Mesendoderm (in vitro differentiated cells): ENCODE results near the gene PRKN.

Source experiments
- DNase-seq: peaks from one replicate; pipeline ENCODE4 v3.0.0; 2013
- H2AK5ac ChIP-seq: 2 replicates; pipeline ENCODE4 v1.6.1; 2013; ENCODE audit warnings: low read length, inconsistent platforms
- H2BK120ac ChIP-seq: 2 replicates; pipeline ENCODE4 v1.6.1; 2013; ENCODE audit warnings: low read depth, mild to moderate bottlenecking, low read length, moderate library complexity, mixed read lengths
- H2BK15ac ChIP-seq: replicated peaks from 2 replicates; pipeline ENCODE4 v1.6.1; 2013; ENCODE audit warnings: low read depth, mild to moderate bottlenecking, moderate library complexity
- H2BK5ac ChIP-seq: 2 replicates; pipeline ENCODE4 v1.6.1; 2013; ENCODE audit warnings: low read length, inconsistent platforms
- H3K18ac ChIP-seq: 2 replicates; pipeline ENCODE4 v1.6.1; 2013; ENCODE audit warnings: mild to moderate bottlenecking, low read length, mixed read lengths
- H3K23ac ChIP-seq: one replicate; pipeline ENCODE4 v1.6.1; 2013; ENCODE audit warnings: low read length
- H3K27ac ChIP-seq: 2 replicates; pipeline ENCODE4 v1.5.1; 2013; ENCODE audit warnings: low read depth, mild to moderate bottlenecking, inconsistent platforms, low read length, moderate library complexity
- H3K27me3 ChIP-seq: 2 replicates; pipeline ENCODE4 v1.6.1; 2013; ENCODE audit warnings: low read length, control low read depth, mild to moderate bottlenecking, inconsistent platforms; ENCODE audit not compliant: insufficient read depth, poor library complexity
- H3K36me3 ChIP-seq: 2 replicates; pipeline ENCODE4 v1.6.1; 2013; ENCODE audit warnings: low read length, inconsistent platforms; ENCODE audit not compliant: control insufficient read depth, insufficient read depth
- H3K4ac ChIP-seq: one replicate; pipeline ENCODE4 v1.6.1; 2013; ENCODE audit warnings: low read depth, mild to moderate bottlenecking, low read length, moderate library complexity
- H3K4me1 ChIP-seq: 2 replicates; pipeline ENCODE4 v1.6.1; 2013; ENCODE audit warnings: low read depth, low read length, inconsistent platforms; ENCODE audit not compliant: control insufficient read depth
- H3K4me2 ChIP-seq: 2 replicates; pipeline ENCODE4 v1.6.1; 2013; ENCODE audit warnings: low read length
- H3K4me3 ChIP-seq: 2 replicates; pipeline ENCODE4 v1.5.1; 2013; ENCODE audit warnings: mild to moderate bottlenecking, low read length
- H3K56ac ChIP-seq: one replicate; pipeline ENCODE4 v1.6.1; 2013; ENCODE audit warnings: low read length
- H3K79me1 ChIP-seq: 2 replicates; pipeline ENCODE4 v1.6.1; 2013; ENCODE audit warnings: low read length, inconsistent platforms
- H3K79me2 ChIP-seq: 2 replicates; pipeline ENCODE4 v1.6.1; 2013; ENCODE audit warnings: mild to moderate bottlenecking, low read length; ENCODE audit not compliant: control insufficient read depth, insufficient read depth
- H3K9ac ChIP-seq: 2 replicates; pipeline ENCODE4 v1.6.1; 2013; ENCODE audit warnings: low read length, inconsistent platforms
- H4K5ac ChIP-seq: one replicate; pipeline ENCODE4 v1.6.1; 2013; ENCODE audit warnings: low read length
- H4K8ac ChIP-seq: one replicate; pipeline ENCODE4 v1.6.1; 2013; ENCODE audit warnings: low read depth, mild to moderate bottlenecking, control low read depth, low read length, moderate library complexity
- WGBS: extraction: QIAGEN DNeasy Blood & Tissue Kit; methylation state at CpG from one replicate; pipeline ENCODE4 v1.1.7; 2013; ENCODE audit warnings: low lambda C conversion rate, missing lambda C conversion rate; ENCODE audit not compliant: insufficient coverage; ENCODE audit errors: extremely low coverage; 5-methylcytosine and 5-hydroxymethylcytosine counted together

PRKN gene

GRCh38 chr6:161745594-161746141 is 981.9 kb downstream of the PRKN start:
- H2AK5ac ChIP-seq, result no peak overlapping the region
- H2BK120ac ChIP-seq, result no peak overlapping the region
- H3K4me1 ChIP-seq, result no peaks in the 10 kb centered on the region
- no peaks in the 10 kb centered on the region for H3K79me2 ChIP-seq
- no peak overlapping the region for H3K23ac ChIP-seq
- no peak overlapping the region for H3K4ac ChIP-seq
- H3K36me3 ChIP-seq, result no peaks in the 10 kb centered on the region
- H4K8ac ChIP-seq, result no peak overlapping the region
- no peak overlapping the region for H2BK15ac ChIP-seq
- H3K27me3 ChIP-seq, result no peaks in the 10 kb centered on the region
- WGBS, result no CpG with 5 or more reads among the region's 5 CpGs
- no peaks in the 10 kb centered on the region for H3K79me1 ChIP-seq
- H3K18ac ChIP-seq, result no peak overlapping the region
- H3K27ac ChIP-seq, result no peak overlapping the region
- DNase-seq, result no peak
- no peak overlapping the region for H3K4me3 ChIP-seq
- no peak overlapping the region for H2BK5ac ChIP-seq
- no peak overlapping the region for H3K4me2 ChIP-seq
- no peak overlapping the region for H4K5ac ChIP-seq
- H3K56ac ChIP-seq, result no peak overlapping the region
- H3K9ac ChIP-seq, result no peak overlapping the region

- no peaks in the 10 kb centered on the region for H3K4me1 ChIP-seq
These were observed 982.4 kb downstream of the PRKN start for GRCh38 chr6:161745128-161745527.

GRCh38 chr6:161744211-161745067 is 983.1 kb downstream of the PRKN start:
- Histone ChIP-seq H3K27ac (no peak overlapping the region), H3K23ac (no peak overlapping the region), H2BK120ac (no peak overlapping the region), H4K5ac (no peak overlapping the region), H3K9ac (no peak overlapping the region), H2AK5ac (no peak overlapping the region), H3K4me3 (no peak overlapping the region), H3K79me1 (no peaks in the 10 kb centered on the region), H3K18ac (no peak overlapping the region), H2BK15ac (no peak overlapping the region), H3K79me2 (no peaks in the 10 kb centered on the region), H2BK5ac (no peak overlapping the region), H3K4me1 (no peaks in the 10 kb centered on the region), H3K4me2 (no peak overlapping the region), H3K36me3 (no peaks in the 10 kb centered on the region), H3K56ac (no peak overlapping the region), H3K4ac (no peak overlapping the region), H3K27me3 (no peaks in the 10 kb centered on the region), H4K8ac (no peak overlapping the region)
- no peak for DNase-seq
- no CpG with 5 or more reads among the region's 14 CpGs for WGBS

More at GRCh38 chr6:161745128-161745527, 982.4 kb downstream of the PRKN start:
- no peak overlapping the region for H3K18ac ChIP-seq
- H2BK120ac ChIP-seq, result no peak overlapping the region
- no peak overlapping the region for H2BK15ac ChIP-seq
- no peak overlapping the region for H3K27ac ChIP-seq
- no peaks in the 10 kb centered on the region for H3K36me3 ChIP-seq
- DNase-seq, result no peak
- no CpG with 5 or more reads among the region's 2 CpGs for WGBS
- H3K79me2 ChIP-seq, result no peaks in the 10 kb centered on the region
- no peak overlapping the region for H3K23ac ChIP-seq
- no peak overlapping the region for H3K4me3 ChIP-seq
- no peak overlapping the region for H2AK5ac ChIP-seq
- no peak overlapping the region for H4K5ac ChIP-seq
- H3K4me2 ChIP-seq, result no peak overlapping the region
- no peak overlapping the region for H2BK5ac ChIP-seq
- no peaks in the 10 kb centered on the region for H3K79me1 ChIP-seq
- no peak overlapping the region for H3K9ac ChIP-seq
- no peaks in the 10 kb centered on the region for H3K27me3 ChIP-seq
- H3K4ac ChIP-seq, result no peak overlapping the region
- H3K56ac ChIP-seq, result no peak overlapping the region
- no peak overlapping the region for H4K8ac ChIP-seq

GRCh38 chr6:161743509-161744178 is 983.9 kb downstream of the PRKN start:
- no peak overlapping the region for H3K4me3 ChIP-seq
- no peak overlapping the region for H3K18ac ChIP-seq
- H2BK120ac ChIP-seq, result no peak overlapping the region
- no peak overlapping the region for H4K8ac ChIP-seq
- no peaks in the 10 kb centered on the region for H3K27me3 ChIP-seq
- no peak overlapping the region for H2AK5ac ChIP-seq
- H2BK5ac ChIP-seq, result no peak overlapping the region
- H3K23ac ChIP-seq, result no peak overlapping the region
- H3K36me3 ChIP-seq, result no peaks in the 10 kb centered on the region
- H3K4me1 ChIP-seq, result no peaks in the 10 kb centered on the region
- DNase-seq, result no peak
- H3K4ac ChIP-seq, result no peak overlapping the region
- no CpG with 5 or more reads among the region's 15 CpGs for WGBS
- H4K5ac ChIP-seq, result no peak overlapping the region
- no peaks in the 10 kb centered on the region for H3K79me1 ChIP-seq
- no peak overlapping the region for H3K9ac ChIP-seq
- H3K56ac ChIP-seq, result no peak overlapping the region
- H3K4me2 ChIP-seq, result no peak overlapping the region
- H3K79me2 ChIP-seq, result no peaks in the 10 kb centered on the region
- H2BK15ac ChIP-seq, result no peak overlapping the region
- no peak overlapping the region for H3K27ac ChIP-seq

GRCh38 chr6:161740486-161740885 is 987.1 kb downstream of the PRKN start:
- no peak overlapping the region for H3K56ac ChIP-seq
- H3K4me2 ChIP-seq, result no peak overlapping the region
- H3K4ac ChIP-seq, result no peak overlapping the region
- DNase-seq, result no peak
- H3K9ac ChIP-seq, result no peak overlapping the region
- WGBS, result no CpG with 5 or more reads among the region's 7 CpGs
- H2BK5ac ChIP-seq, result no peak overlapping the region
- H4K5ac ChIP-seq, result no peak overlapping the region
- H3K79me2 ChIP-seq, result no peaks in the 10 kb centered on the region
- no peak overlapping the region for H2BK15ac ChIP-seq
- no peak overlapping the region for H3K18ac ChIP-seq
- H3K4me3 ChIP-seq, result no peak overlapping the region
- H3K4me1 ChIP-seq, result no peaks in the 10 kb centered on the region
- H3K27me3 ChIP-seq, result no peaks in the 10 kb centered on the region
- no peak overlapping the region for H3K27ac ChIP-seq
- no peaks in the 10 kb centered on the region for H3K36me3 ChIP-seq
- H3K23ac ChIP-seq, result no peak overlapping the region
- no peak overlapping the region for H4K8ac ChIP-seq
- H3K79me1 ChIP-seq, result no peaks in the 10 kb centered on the region
- H2AK5ac ChIP-seq, result no peak overlapping the region
- H2BK120ac ChIP-seq, result no peak overlapping the region
